ENCODE results near the gene MYZAP. TPM values are rescaled to one million over a fixed set of nuclear protein-coding genes. Genes with fewer than 3 reads are reported as not detected.

MYZAP gene
- total and polyA plus RNA-seq, 2 of the 4 experiments (the other 2 are of a cell fraction): not detected

DNA sequence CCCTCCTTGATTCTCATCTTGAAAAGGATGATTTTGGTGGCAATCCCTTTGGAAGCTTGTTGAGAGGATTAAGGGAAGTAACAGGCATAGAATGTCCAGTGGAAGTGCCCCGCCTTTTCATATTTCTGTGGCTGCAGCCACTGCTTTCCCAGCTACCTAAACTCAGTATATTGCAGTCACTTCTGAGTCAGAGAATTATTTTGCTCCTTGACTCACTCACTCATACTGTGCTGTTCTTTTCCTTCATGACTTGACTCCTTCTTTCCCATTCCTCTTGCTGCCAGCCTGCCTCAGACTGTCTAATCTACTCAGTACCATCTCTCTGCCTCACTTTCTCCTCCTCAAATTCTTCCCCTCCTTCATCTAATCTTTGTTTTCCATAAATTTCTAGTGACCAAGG, 88.3 kb downstream of the MYZAP start:
- ATAC-seq (ENCODE audit: low read depth): peak; percentile 81
- no CpG with 5 or more reads among the region's 1 CpG for WGBS, 2 experiments (ENCODE audit: extremely low coverage in 2 of 2, insufficient read length in 1 of 2)
- H2AK9ac ChIP-seq (replicated peaks; ENCODE audit: low read depth, low read length, poor library complexity): no peak overlapping the region
- H2BK15ac ChIP-seq (ENCODE audit: low read depth, low read length): no peak overlapping the region
- CTCF ChIA-PET: no interaction called here
- no peak overlapping the region for H2AK5ac ChIP-seq (ENCODE audit: low read depth, low read length)
- TF ChIP-seq CEBPB (IDR thresholded peaks at IDR 0.05; ENCODE audit: low read depth, low read length): no peak
- no peak for TF ChIP-seq POLR2A (IDR thresholded peaks at IDR 0.05; ENCODE audit: low read depth, low read length)
- no peak for TF ChIP-seq RFX5 (IDR thresholded peaks at IDR 0.05; ENCODE audit: low read depth, low read length)
- TF ChIP-seq, protein P1, sequence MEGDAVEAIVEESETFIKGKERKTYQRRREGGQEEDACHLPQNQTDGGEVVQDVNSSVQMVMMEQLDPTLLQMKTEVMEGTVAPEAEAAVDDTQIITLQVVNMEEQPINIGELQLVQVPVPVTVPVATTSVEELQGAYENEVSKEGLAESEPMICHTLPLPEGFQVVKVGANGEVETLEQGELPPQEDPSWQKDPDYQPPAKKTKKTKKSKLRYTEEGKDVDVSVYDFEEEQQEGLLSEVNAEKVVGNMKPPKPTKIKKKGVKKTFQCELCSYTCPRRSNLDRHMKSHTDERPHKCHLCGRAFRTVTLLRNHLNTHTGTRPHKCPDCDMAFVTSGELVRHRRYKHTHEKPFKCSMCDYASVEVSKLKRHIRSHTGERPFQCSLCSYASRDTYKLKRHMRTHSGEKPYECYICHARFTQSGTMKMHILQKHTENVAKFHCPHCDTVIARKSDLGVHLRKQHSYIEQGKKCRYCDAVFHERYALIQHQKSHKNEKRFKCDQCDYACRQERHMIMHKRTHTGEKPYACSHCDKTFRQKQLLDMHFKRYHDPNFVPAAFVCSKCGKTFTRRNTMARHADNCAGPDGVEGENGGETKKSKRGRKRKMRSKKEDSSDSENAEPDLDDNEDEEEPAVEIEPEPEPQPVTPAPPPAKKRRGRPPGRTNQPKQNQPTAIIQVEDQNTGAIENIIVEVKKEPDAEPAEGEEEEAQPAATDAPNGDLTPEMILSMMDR (conservative IDR thresholded peaks at IDR 0.05; ENCODE audit: low read depth, low read length): no peak
- TF ChIP-seq, protein P2, sequence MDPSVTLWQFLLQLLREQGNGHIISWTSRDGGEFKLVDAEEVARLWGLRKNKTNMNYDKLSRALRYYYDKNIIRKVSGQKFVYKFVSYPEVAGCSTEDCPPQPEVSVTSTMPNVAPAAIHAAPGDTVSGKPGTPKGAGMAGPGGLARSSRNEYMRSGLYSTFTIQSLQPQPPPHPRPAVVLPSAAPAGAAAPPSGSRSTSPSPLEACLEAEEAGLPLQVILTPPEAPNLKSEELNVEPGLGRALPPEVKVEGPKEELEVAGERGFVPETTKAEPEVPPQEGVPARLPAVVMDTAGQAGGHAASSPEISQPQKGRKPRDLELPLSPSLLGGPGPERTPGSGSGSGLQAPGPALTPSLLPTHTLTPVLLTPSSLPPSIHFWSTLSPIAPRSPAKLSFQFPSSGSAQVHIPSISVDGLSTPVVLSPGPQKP (IDR thresholded peaks at IDR 0.05; ENCODE audit: borderline replicate concordance, low read depth, low read length): no peak
- peak overlapping the region; percentile 46 for H3K4me2 ChIP-seq (ENCODE audit: low read depth, low read length)
- H3K4me3 ChIP-seq (ENCODE audit: insufficient read depth, low read depth, low read length): no peak overlapping the region
- intact Hi-C loops (cut with micrococcal nuclease): no loop called here
- no peaks in the 10 kb centered on the region for H3K79me1 ChIP-seq (ENCODE audit: low read depth in 1 of 2, low read length in 2 of 2)
- H3K23ac ChIP-seq (ENCODE audit: low read depth, low read length): no peak overlapping the region
- H4K8ac ChIP-seq (ENCODE audit: low read depth in 2 of 2, low read length in 2 of 2): no peak overlapping the region
- no peak overlapping the region for H2BK120ac ChIP-seq (ENCODE audit: low read depth, low read length)
- H3K9ac ChIP-seq (ENCODE audit: low read depth, low read length): no peak overlapping the region
- no peak overlapping the region for H4K91ac ChIP-seq (ENCODE audit: insufficient read depth, low read depth, low read length)
- H3K14ac ChIP-seq (replicated peaks; ENCODE audit: low read depth, low read length): no peak overlapping the region
- no peak overlapping the region for H3K27ac ChIP-seq (ENCODE audit: insufficient read depth, low read length)
- no peak overlapping the region for H3K4ac ChIP-seq (ENCODE audit: low read depth, low read length)
- peaks cover 5% of the 10 kb centered on the region for H3K27me3 ChIP-seq (ENCODE audit: control insufficient read depth, insufficient read depth, low read length)
- no peak overlapping the region for H4K5ac ChIP-seq (ENCODE audit: low read depth, low read length)
- no peak overlapping the region for H3K18ac ChIP-seq (ENCODE audit: low read depth, low read length)
- no peak overlapping the region for H3K56ac ChIP-seq (ENCODE audit: extremely low read depth, insufficient read depth, low read length)
- no peaks in the 10 kb centered on the region for H3K36me3 ChIP-seq (ENCODE audit: control insufficient read depth, insufficient read depth, low read length)
- no peak overlapping the region for H2BK20ac ChIP-seq (ENCODE audit: low read depth, low read length)
- no peak overlapping the region for H2AFZ ChIP-seq (replicated peaks; ENCODE audit: low read length, poor library complexity)
- POLR2A ChIA-PET (ENCODE audit: unreplicated experiment): interaction anchor here (1.0 kb wide), 1 partner anchor 27 kb away, joined by 3 read pairs; the partner anchor contains the start of gene POLR2M
- no peaks in the 10 kb centered on the region for H4K20me1 ChIP-seq (ENCODE audit: insufficient read depth, low read length)
- H2BK5ac ChIP-seq (ENCODE audit: low read depth, low read length, poor library complexity, severe bottlenecking): no peak overlapping the region
- no TSS peak for BruUV-seq (replicated peaks)
- in situ Hi-C loops (cut with MboI; ENCODE audit: low sequenced_read_pairs): no loop called here
- dilution Hi-C loops (cut with HindIII; ENCODE audit: low sequenced_read_pairs, unreplicated experiment): no loop called here
- no peaks in the 10 kb centered on the region for H3K9me3 ChIP-seq (ENCODE audit: control insufficient read depth, insufficient read depth, low read length)
- H3K4me1 ChIP-seq (ENCODE audit: control insufficient read depth, insufficient read depth, low read length): no peaks in the 10 kb centered on the region
- H3K9me1 ChIP-seq (ENCODE audit: insufficient read depth, low read length): no peaks in the 10 kb centered on the region
- peak; percentile 51 for DNase-seq
